ENCODE measurements around the gene UGT1A10. TPM values are rescaled to one million over a fixed set of nuclear protein-coding genes. Genes with fewer than 3 reads are reported as not detected.
"Not testable (repeated sequence)": the region's sequence is repeated elsewhere in the genome, so short reads cannot be mapped to it uniquely, and the experiment has no call there.

Gene UGT1A10
- polyA plus RNA-seq (ENCODE audit: insufficient read length), result not detected

- not testable (repeated sequence) for DNase-seq (ENCODE audit: low read depth)
Observed at GRCh38 chr2:233636306-233636705, at the start of gene UGT1A10. TSS of gene UGT1A10 (plus strand) at chr2:233636448. CDS start at chr2:233636523, 75 bp downstream.

DNA sequence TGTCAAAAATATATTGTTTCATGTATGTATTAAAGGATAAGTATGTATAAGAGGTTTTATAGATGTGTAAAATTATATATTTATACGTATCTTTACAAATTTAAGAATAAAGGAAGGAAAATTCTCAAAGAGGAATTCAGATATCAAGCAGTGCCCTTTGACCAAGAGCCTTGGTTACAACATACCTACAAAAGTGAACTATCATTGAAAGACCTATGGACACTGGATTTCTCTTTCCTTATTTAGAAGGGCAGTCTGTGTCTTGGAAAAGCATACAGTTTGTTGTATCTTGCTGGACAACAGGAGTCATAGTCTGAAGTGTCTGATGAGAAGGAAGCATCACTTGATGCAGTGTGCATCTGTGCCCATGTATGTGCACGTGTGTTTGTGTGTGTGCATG, 47.8 kb upstream of the UGT1A10 start:
- no peak for DNase-seq (ENCODE audit: low read depth)

DNA sequence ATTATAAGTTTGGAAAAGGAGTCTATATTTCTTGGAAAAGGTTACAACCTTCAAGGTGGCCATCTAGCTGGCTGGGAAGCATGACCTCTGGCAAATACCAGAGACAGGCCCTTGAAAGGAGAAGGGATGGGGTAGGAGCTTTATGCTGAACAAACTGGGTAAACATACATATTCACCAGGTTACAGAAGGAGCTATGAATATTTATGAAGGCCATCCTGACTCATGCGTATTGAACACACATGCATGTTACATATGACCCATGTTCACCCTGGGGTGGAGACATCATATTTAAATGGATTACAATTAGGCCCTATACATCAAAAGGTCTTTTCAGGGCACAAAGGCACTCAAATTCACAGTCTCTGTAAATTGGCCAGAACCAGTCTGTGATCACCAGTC, 43.5 kb upstream of the UGT1A10 start:
- not testable (repeated sequence) for DNase-seq (ENCODE audit: low read depth)

- DNase-seq (ENCODE audit: low read depth), result no peak
Observed at GRCh38 chr2:233593201-233593600, 43.0 kb upstream of the UGT1A10 start.

DNA sequence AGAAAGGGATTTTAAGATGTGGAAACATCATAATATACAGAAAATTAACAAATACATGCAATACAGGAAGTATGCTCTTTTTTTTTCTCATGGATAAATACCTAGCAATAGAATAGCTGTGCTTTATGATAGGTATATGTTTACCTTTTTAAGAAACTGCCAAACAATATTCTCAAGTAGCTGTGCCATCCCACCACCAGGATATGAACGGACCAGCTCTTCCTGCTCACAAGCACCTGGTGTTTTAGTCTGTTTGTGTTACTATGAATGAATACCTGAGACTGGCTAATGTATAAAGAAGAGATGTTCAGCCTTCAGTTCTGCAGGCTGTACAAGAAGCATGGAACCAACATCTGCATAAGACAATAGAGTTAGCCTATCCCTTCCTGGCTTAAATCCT, 38.7 kb upstream of the UGT1A10 start:
- DNase-seq (ENCODE audit: low read depth), result no peak

DNA sequence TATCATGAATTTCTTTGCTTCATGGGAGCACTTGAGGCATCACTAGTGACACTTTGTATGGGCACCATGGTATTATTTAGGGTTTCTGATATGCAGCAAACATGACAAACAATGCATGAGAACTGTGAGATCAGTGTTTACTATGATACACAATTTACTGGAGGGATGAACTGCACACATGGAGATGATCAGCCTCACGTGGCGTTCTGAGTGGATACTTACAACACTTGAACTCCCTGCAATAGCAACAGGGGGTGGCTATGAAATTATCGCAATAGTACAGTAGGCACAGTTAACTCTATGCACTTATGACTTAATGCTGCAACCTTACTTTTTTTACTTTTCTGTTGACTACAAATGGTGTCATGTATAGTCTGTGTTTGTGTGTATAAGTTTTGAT, 37.3 kb upstream of the UGT1A10 start:
- DNase-seq (ENCODE audit: low read depth), result no peak

GRCh38 chr2:233600386-233600785, 35.9 kb upstream of the UGT1A10 start:
- DNase-seq (ENCODE audit: low read depth), result no peak

GRCh38 chr2:233602076-233602475, 34.2 kb upstream of the UGT1A10 start:
- no peak for DNase-seq (ENCODE audit: low read depth)

DNA sequence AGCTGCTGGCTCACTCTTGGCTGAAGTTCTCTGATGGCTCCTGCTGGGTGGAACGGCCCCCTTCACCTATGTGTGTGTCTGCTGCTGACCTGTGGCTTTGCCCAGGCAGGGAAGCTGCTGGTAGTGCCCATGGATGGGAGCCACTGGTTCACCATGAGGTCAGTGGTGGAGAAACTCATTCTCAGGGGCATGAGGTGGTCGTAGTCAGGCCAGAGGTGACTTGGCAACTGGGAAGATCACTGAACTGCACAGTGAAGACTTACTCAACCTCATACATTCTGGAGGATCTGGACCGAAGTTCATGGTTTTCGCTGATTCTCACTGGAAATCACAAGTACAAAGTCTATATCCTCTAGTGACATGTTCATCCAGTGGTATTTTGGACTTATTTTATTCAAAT, 32.7 kb upstream of the UGT1A10 start:
- no peak for DNase-seq (ENCODE audit: low read depth)

- DNase-seq (ENCODE audit: low read depth), result no peak
Observed at GRCh38 chr2:233604826-233605225, 31.4 kb upstream of the UGT1A10 start.

- DNase-seq (ENCODE audit: low read depth), result no peak
Observed at GRCh38 chr2:233605680-233606079, 30.6 kb upstream of the UGT1A10 start.

- DNase-seq (ENCODE audit: low read depth), result no peak
Observed at GRCh38 chr2:233611284-233611683, 25.0 kb upstream of the UGT1A10 start.

DNA sequence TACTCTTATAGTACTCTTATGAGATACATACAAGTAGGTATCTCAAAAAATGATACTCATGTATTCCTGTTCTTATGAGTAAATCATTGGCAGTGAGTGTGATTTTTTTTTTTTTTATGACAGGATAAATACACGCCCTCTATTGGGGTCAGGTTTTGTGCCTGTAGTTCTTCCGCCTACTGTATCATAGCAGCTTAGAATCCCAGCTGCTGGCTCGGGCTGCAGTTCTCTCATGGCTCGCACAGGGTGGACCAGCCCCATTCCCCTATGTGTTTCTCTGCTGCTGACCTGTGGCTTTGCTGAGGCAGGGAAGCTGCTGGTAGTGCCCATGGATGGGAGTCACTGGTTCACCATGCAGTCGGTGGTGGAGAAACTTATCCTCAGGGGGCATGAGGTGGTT, 18.8 kb upstream of the UGT1A10 start, which contains the start of gene UGT1A8:
Gene UGT1A8 (plus strand): TSS at position 158 of the 400 bp plus-strand sequence. CDS start 75 bp downstream, at position 233.
- not testable (repeated sequence) for DNase-seq (ENCODE audit: low read depth)

DNA sequence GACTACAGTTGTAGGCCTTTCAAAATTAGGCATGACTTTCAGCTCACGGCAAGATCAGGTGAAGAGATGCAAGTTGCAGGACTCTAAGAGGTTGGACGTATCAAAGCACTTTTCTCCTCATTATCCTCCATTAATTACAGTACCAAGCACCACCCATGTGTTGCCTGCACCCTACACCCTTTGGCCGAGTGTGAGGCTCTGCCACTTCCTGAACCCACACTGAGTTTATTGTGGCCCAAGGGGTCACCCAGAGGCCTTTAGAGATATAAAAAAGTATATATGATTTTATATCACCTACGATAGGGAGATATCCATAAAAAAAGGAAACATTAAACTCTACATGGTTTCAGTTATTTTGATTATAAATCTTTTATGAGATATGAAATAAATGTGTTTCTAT, 16.0 kb upstream of the UGT1A10 start:
- no peak for DNase-seq (ENCODE audit: low read depth)

- DNase-seq (ENCODE audit: low read depth), result not testable (repeated sequence)
Observed at GRCh38 chr2:233621863-233622262, 14.4 kb upstream of the UGT1A10 start.

- DNase-seq (ENCODE audit: low read depth), result no peak
Observed at GRCh38 chr2:233627331-233628025, 8.8 kb upstream of the UGT1A10 start.

DNA sequence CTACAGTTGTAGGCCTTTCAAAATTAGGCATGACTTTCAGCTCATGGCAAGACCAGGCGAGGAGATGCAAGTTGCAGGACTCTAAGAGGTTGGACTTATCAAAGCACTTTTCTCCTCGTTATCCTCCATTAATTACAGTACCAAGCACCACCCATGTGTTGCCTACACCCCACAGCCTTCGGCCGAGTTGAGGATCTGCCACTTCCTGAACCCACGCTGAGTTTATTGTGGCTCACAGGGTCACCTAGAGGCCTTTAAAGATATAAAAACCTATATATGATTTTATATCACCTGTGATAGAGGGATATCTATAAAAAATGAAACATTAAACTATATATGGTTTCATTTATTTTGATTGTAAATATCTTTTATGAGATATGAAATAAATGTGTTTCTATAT, 2.6 kb downstream of the UGT1A10 start:
- DNase-seq (ENCODE audit: low read depth), result no peak

- DNase-seq (ENCODE audit: low read depth), result no peak
Observed at GRCh38 chr2:233639860-233640259, 3.6 kb downstream of the UGT1A10 start.

- no peak for DNase-seq (ENCODE audit: low read depth)
Observed at GRCh38 chr2:233643128-233643527, 6.9 kb downstream of the UGT1A10 start.

DNA sequence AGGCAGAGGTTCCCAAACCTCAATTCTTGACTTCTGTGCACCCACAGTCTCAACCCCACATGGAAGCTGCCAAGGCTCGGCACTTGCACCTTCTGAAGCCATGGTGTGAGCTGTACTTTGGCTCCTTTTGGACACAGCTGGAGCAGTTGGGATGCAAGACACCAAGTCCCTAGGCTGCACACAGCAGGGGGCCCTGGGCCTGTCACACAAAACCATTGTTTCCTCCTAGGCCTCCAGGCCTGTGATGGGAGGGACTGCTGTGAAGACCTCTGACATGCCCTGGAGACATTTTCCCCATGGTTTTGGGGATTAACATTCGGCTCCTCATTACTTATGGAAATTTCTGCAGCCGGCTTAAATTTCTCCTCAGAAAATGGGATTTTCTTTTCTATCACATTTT, 9.8 kb downstream of the UGT1A10 start:
- not testable (repeated sequence) for DNase-seq (ENCODE audit: low read depth)

- DNase-seq (ENCODE audit: low read depth), result no peak
Observed at GRCh38 chr2:233650981-233651380, 14.7 kb downstream of the UGT1A10 start.

DNA sequence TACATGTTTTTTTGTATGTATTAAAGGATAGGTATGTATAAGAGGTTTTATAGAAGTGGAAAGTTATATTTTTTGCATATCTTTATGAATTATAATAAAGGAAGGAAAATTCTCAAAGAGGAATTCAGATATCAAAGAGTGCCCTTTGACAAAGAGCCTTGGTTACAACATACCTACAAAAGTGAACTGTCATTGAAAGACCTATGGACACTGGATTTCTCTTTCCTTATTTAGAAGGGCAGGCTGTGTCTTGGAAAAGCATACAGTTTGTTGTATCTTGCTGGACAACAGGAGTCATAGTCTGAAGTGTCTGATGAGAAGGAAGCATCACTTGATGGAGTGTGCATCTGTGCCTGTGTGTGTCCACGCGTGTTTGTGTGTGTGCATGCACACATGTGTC, 15.2 kb downstream of the UGT1A10 start:
- no peak for DNase-seq (ENCODE audit: low read depth)

GRCh38 chr2:233654501-233654900, 18.3 kb downstream of the UGT1A10 start:
- no peak for DNase-seq (ENCODE audit: low read depth)

- DNase-seq (ENCODE audit: low read depth), result no peak
Observed at GRCh38 chr2:233655043-233655442, 18.8 kb downstream of the UGT1A10 start.
